ENCODE results near the gene EBF4.

EBF4 gene, protein sequence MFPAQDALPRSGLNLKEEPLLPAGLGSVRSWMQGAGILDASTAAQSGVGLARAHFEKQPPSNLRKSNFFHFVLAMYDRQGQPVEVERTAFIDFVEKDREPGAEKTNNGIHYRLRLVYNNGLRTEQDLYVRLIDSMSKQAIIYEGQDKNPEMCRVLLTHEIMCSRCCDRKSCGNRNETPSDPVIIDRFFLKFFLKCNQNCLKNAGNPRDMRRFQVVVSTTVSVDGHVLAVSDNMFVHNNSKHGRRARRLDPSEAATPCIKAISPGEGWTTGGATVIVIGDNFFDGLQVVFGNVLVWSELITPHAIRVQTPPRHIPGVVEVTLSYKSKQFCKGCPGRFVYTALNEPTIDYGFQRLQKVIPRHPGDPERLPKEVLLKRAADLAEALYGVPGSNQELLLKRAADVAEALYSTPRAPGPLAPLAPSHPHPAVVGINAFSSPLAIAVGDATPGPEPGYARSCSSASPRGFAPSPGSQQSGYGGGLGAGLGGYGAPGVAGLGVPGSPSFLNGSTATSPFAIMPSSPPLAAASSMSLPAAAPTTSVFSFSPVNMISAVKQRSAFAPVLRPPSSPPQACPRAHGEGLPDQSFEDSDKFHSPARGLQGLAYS

DNA sequence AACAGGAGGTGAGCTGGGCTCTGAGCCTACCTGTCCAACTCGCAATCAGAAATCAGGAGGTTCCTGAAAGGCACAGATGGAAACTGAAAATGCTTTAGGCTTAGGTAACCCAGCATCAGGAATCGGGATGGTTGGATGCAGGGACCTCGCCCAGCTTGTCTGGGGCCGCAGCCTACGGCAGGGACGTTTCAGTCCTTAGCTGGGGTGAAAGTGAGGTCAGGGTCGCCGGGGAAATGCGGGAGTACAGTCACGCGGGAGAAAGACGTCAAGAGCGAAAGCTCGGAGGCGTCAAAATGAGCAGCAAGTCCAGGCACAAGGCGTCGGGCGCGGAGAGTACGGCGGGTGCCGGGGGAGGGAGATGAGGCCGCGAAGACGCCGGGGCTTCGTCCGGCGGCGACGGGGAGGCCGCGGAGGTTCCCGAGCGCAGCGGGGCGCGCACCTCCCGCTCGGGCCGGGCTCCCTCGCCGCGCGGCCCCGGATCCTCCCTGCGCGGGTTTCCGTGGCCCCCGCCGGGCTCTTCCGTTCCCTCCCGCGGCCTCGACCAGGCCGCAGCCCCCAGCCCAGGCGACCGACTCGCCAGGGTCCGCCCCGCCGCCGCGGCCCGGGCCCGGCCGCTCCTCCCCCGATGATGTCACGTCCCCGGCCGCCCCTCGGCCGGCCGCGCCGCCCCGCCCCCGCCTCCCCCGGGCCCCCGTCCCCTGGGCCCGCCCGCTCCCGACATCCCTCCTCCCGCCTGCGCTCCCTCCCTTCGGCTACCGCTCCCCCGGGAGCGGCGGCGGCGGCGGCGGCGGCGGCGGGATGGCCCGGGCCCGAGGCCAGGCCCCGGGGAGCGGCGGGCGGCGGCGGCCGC is at the start of gene EBF4:
TSS of gene EBF4 (plus strand) at position 745 of the 850 bp plus-strand sequence. CDS start 866 bp downstream, outside the sequence.
- TF ChIP-seq EZH2phosphoT487 (IDR thresholded peaks at IDR 0.05; ENCODE audit: borderline replicate concordance) (no peak), CTCF (conservative IDR thresholded peaks at IDR 0.05; ENCODE audit: low read length) (no peak)
- H3K36me3 ChIP-seq (ENCODE audit: insufficient read depth, low read length) = no peaks in the 10 kb centered on the region
- H2AFZ ChIP-seq (ENCODE audit: low read length) = no peak within 1 kb of the TSS
- no peaks in the 10 kb centered on the region for H4K20me1 ChIP-seq (ENCODE audit: insufficient read depth, low read length, poor library complexity, severe bottlenecking)
- no peaks in the 10 kb centered on the region for H3K9me2 ChIP-seq (replicated peaks; ENCODE audit: low read depth, low read length)
- no peaks in the 10 kb centered on the region for H3K9me3 ChIP-seq (ENCODE audit: insufficient read depth, low read depth, low read length)
- peaks cover 17% of the 10 kb centered on the region for H3K4me1 ChIP-seq (ENCODE audit: insufficient read depth, low read length, poor library complexity, severe bottlenecking)
- H3K79me2 ChIP-seq (ENCODE audit: insufficient read depth, low read length) = no peaks in the 10 kb centered on the region
- H3F3A ChIP-seq (ENCODE audit: low read depth) = no peaks in the 10 kb centered on the region
- peak within 1 kb of the TSS; percentile 41 for H3K9ac ChIP-seq (ENCODE audit: low read depth, low read length, poor library complexity, severe bottlenecking)
- peak within 1 kb of the TSS; percentile 56 for H3K4me3 ChIP-seq (ENCODE audit: low read length, poor library complexity, severe bottlenecking)
- peak within 1 kb of the TSS; percentile 59 for H3K4me2 ChIP-seq (ENCODE audit: low read depth, low read length, poor library complexity, severe bottlenecking)
- H3K27me3 ChIP-seq (ENCODE audit: insufficient read depth, low read length, poor library complexity, severe bottlenecking) = peaks cover 8% of the 10 kb centered on the region

DNA sequence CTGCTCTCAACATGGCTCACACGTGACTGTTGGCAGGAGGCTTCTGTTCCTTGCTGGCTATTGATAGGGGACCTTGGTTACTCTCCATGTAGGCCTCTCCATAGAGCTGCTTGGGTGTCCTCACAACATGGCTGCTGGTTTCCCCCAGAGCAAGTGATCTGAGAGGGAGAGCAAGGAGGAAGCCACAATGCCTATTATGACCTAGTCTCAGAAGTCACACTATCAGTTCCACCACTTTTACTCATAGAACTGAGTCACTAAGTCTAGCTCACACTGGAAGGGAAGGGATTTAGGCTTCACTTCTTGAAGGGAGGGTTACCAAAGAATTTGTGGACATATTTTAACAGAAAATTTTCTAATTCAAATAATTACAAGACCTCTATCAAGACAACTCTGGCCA is 48.9 kb upstream of the EBF4 start:
- H3K27me3 ChIP-seq (ENCODE audit: insufficient read depth, low read length, poor library complexity, severe bottlenecking) = no peaks in the 10 kb centered on the region
- H3K36me3 ChIP-seq (ENCODE audit: insufficient read depth, low read length) = no peaks in the 10 kb centered on the region
- TF ChIP-seq EZH2phosphoT487 (IDR thresholded peaks at IDR 0.05; ENCODE audit: borderline replicate concordance) = no peak
- TF ChIP-seq CTCF (conservative IDR thresholded peaks at IDR 0.05; ENCODE audit: low read length) = no peak
- H2AFZ ChIP-seq (ENCODE audit: low read length) = no peak overlapping the region
- H3F3A ChIP-seq (ENCODE audit: low read depth) = no peaks in the 10 kb centered on the region
- H4K20me1 ChIP-seq (ENCODE audit: insufficient read depth, low read length, poor library complexity, severe bottlenecking) = no peaks in the 10 kb centered on the region
- H3K4me2 ChIP-seq (ENCODE audit: low read depth, low read length, poor library complexity, severe bottlenecking) = no peak overlapping the region
- no peak overlapping the region for H3K9ac ChIP-seq (ENCODE audit: low read depth, low read length, poor library complexity, severe bottlenecking)
- no peaks in the 10 kb centered on the region for H3K79me2 ChIP-seq (ENCODE audit: insufficient read depth, low read length)
- H3K9me2 ChIP-seq (replicated peaks; ENCODE audit: low read depth, low read length) = no peaks in the 10 kb centered on the region
- no peak overlapping the region for H3K4me3 ChIP-seq (ENCODE audit: low read length, poor library complexity, severe bottlenecking)
- no peaks in the 10 kb centered on the region for H3K4me1 ChIP-seq (ENCODE audit: insufficient read depth, low read length, poor library complexity, severe bottlenecking)
- no peaks in the 10 kb centered on the region for H3K9me3 ChIP-seq (ENCODE audit: insufficient read depth, low read depth, low read length)

GRCh38 chr20:2651772-2652723 is 40.5 kb upstream of the EBF4 start, which contains the start of gene NOP56:
Gene NOP56, plus strand, starts transcription at chr20:2652632. Its CDS starts 29 bp downstream, at chr20:2652661.
- Histone ChIP-seq H2AFZ (ENCODE audit: low read length) (peak within 1 kb of the TSS; percentile 95), H3K79me2 (ENCODE audit: insufficient read depth, low read length) (peaks cover 56% of the 10 kb centered on the region), H3K27me3 (ENCODE audit: insufficient read depth, low read length, poor library complexity, severe bottlenecking) (no peaks in the 10 kb centered on the region), H3K4me1 (ENCODE audit: insufficient read depth, low read length, poor library complexity, severe bottlenecking) (peaks cover 38% of the 10 kb centered on the region), H3K4me3 (ENCODE audit: low read length, poor library complexity, severe bottlenecking) (peak within 1 kb of the TSS; percentile 99), H3K9me3 (ENCODE audit: insufficient read depth, low read depth, low read length) (no peaks in the 10 kb centered on the region), H3K4me2 (ENCODE audit: low read depth, low read length, poor library complexity, severe bottlenecking) (peak within 1 kb of the TSS; percentile 99), H3K9me2 (replicated peaks; ENCODE audit: low read depth, low read length) (no peaks in the 10 kb centered on the region), H3K36me3 (ENCODE audit: insufficient read depth, low read length) (peaks cover 34% of the 10 kb centered on the region), H3F3A (ENCODE audit: low read depth) (peaks cover 7% of the 10 kb centered on the region), H3K9ac (ENCODE audit: low read depth, low read length, poor library complexity, severe bottlenecking) (peak within 1 kb of the TSS; percentile 94), H4K20me1 (ENCODE audit: insufficient read depth, low read length, poor library complexity, severe bottlenecking) (peaks cover 46% of the 10 kb centered on the region)
- TF ChIP-seq CTCF (conservative IDR thresholded peaks at IDR 0.05; ENCODE audit: low read length) = no peak
- no peak for TF ChIP-seq EZH2phosphoT487 (IDR thresholded peaks at IDR 0.05; ENCODE audit: borderline replicate concordance)

Data from Loucy (cell line).